Stimulated activated CD4-positive, alpha-beta T cell treated with anti-CD3 and anti-CD28 coated beads, Interleukin-2, amount 100 ng/mL, for 4 hours (primary cell): Measurements from ENCODE around the gene SHCBP1.
"Not testable (repeated sequence)": the region's sequence is repeated elsewhere in the genome, so short reads cannot be mapped to it uniquely, and the experiment has no call there.

ENCODE experiments used
- DNase-seq: peaks from one replicate; pipeline ENCODE4 v3.0.0-alpha.2; 2020; ENCODE audit warnings: low read depth

Gene SHCBP1, protein sequence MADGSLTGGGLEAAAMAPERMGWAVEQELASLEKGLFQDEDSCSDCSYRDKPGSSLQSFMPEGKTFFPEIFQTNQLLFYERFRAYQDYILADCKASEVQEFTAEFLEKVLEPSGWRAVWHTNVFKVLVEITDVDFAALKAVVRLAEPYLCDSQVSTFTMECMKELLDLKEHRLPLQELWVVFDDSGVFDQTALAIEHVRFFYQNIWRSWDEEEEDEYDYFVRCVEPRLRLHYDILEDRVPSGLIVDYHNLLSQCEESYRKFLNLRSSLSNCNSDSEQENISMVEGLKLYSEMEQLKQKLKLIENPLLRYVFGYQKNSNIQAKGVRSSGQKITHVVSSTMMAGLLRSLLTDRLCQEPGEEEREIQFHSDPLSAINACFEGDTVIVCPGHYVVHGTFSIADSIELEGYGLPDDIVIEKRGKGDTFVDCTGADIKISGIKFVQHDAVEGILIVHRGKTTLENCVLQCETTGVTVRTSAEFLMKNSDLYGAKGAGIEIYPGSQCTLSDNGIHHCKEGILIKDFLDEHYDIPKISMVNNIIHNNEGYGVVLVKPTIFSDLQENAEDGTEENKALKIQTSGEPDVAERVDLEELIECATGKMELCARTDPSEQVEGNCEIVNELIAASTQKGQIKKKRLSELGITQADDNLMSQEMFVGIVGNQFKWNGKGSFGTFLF

DNA sequence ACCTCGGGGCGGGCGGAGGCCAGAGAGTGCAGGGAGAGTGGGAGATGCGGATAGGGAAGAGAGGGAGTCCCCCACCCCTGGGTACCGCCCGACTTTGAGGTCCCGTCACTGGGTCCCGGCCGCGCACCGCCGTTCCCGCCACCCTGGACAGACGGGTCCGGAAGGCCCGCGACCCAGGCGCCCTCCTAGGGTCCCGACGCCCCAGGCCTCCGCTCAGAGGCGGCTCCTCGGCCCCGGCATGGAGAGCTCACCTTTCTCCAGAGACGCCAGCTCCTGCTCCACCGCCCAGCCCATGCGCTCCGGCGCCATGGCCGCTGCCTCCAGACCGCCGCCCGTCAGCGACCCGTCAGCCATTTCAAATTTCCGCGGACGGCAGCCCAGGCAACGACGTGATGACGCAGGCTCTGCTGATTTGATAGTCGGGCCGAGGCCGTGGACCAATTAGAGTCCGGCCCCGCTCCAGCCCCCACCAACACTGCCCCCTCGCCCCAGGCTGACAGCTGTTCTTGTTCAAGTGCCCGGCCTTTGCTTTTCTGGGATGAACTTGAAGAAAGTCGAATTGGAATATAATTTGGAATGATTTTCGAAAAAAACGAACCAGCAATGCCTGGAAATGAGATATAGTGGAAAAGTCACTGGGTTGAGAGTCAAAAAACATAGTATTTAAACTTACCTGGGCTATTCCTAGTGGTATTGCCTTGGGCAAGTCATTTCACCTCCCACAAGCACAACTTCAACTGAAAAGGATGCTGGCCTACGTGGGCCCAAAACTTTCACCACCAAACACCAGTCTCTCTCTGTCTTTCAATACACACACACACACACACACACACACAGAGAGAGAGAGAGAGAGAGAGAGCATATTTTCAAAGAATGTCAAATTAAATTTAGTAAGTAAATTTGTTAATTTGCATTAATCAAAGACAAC lies at the start of gene SHCBP1:
Gene SHCBP1 (minus strand): TSS at position 374 of the 928 bp plus-strand sequence. CDS start 20 bp downstream, at position 354.
- peak; percentile 26 for DNase-seq

DNA sequence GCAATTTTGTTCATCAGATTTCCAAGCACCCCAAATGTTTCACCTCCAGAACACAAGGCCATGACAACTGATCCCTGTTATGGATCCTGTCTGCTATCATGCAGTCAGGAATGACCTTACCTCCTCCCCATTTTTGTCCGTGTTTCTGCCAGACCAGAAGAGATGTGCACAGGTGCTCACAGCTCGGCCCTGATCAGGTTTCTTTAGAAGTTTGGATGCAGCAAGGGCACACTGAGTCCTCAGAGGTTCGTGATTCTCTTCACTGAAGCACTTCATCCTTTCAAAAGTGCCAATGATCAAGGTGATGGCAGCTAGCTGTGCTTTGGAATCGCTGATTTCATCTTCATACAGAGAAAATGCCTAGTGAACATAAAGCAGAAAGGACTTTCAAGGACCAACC lies 40.9 kb upstream of the SHCBP1 start:
- no peak for DNase-seq

DNA sequence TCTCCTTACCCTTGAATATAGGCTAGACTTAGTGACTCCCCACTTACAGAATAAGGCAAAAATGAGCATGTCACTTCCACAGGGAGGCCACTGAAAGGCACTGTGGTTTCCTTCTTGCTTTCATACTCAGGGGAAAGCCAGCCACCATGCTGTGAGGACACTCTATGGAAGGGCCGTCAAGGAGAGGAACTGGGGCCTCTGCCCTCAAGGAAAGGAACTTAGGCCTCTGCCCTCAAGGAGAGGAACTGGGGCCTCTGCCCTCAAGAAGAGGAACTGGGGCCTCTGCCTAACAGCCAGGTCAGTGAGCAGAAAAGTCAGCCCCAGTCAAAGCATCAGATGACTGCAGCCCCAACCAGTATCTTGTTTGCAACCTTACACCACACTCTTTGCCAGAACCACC lies 37.7 kb upstream of the SHCBP1 start:
- DNase-seq = no peak

DNA sequence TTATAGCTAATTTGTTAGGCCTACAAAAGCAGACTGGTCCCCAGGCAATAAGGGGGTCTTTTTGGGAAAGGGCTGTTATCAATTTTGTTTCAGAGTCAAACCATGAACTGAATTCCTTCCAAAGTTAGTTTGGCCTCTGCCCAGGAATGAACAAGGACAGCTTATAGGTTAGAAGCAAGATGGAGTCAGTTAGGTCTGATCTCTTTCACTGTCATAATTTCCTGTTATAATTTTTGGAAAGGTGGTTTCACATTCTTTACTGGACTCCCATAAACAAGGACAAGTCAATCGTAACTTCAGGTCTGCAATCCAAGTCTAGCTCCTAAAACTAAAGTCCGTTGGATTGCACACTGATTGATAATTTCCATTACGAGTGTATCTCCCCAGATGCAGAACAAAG lies 30.1 kb upstream of the SHCBP1 start:
- no peak for DNase-seq

DNA sequence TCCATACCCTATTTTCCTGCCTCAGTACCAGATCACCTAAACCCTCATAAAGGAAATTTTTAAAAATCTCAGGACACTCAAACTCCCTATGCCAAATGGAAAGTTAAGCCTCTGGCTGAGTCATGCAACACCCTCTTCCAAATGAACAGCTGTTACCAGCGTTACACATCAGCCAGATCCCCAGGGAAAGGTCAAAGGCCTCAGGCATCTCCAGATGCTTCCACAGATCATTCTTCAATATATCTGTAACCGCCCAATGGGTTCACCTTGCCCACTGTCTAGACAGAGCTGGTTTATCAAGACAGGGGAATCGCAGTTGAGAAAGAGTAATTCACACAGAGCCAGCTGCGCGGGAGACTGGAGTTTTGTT lies 29.1 kb upstream of the SHCBP1 start:
- no peak for DNase-seq

DNA sequence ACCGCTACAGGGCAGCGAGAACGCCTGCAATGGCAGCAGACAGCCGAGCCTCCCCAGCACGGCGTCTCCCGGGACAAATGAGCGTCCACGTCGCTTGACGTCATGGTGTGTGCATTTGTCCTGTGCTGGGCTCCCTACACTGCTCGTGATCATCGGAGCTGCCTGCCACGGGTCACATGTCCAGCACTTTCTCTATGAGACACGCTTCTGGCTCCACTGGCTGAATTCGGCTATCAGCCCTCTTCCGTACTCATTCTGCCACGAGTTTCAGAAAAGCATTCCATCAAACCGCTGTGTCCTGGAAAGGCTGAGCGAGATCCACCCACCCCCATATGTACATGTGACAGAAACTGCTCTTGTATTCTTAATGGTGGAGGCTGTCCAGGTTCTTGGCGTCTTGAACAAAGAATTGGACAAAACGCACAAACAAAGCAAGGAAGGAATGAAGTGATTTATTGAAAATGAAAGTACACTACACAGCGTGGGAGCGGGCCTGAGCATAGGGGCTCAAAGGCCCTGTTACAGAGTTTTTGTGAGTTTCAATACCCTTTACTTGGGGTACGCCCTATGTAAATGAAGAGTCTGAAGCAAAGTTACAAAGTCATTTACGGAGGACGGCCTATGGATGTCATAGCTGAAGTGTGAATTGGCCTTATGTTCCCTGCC lies 28.5 kb upstream of the SHCBP1 start:
- DNase-seq = no peak

DNA sequence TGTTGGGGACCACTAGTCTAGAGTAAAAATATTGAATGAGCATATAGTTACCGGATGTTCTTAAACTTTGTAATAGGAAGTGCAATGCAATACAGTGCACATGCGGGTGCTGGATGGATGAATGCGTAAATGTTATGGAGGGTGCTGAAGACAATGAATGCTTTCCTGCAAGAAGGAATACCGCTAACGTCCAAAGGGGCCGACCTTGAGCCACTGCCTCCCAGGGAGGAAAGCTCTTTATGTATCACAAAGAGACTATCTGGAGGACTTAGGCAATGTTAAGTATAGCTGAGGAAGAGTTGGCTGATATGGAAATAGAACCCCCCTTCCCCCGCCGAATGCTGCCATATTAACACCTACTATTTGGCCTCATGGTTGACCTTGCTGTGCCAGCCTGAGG lies 27.5 kb upstream of the SHCBP1 start:
- no peak for DNase-seq

DNA sequence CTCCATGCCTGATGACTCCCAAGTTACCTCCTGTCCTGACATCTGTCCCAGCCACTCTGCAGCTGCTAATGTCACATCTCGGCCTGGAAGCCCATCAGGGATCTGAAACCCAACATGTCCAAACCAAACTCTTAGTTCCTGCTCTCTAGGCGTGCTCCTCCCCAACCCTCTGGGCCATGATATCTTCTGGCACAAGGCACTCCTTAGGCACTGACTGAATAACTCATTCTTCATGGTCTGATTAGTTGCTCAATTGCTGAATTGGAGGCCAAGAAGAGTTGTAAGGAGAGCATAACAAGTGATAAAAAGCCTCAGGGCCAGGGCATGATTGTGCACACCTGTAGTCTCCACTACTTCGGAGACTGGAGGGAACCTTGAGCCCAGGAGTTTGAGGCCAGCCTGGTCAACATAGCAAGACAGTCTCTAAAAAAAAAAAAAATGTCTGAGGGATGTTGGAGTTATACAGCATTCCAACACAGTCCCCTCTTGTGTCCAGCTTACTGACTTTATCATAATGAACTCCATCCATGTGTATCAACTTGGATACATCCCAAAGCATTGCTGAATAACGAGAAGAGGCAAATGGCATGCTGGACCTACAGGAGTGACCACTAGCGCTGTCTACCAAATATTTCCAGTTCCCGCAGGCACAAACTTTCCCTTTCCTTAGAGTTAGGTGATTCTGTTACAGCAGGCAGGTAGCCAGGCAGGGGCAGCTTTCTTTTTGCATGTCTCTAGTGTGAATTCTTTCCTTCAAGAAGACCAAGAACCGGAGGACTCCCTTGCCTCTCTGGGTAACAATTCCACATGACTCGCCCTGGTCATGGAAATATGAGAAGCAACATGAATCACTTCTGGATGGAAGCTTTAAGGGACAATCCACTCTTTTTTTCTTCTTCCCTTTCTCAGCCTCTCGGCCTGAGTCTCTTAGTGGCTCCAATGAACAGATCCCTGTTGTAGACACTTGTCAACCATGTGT lies 18.1 kb upstream of the SHCBP1 start:
- DNase-seq = no peak

DNA sequence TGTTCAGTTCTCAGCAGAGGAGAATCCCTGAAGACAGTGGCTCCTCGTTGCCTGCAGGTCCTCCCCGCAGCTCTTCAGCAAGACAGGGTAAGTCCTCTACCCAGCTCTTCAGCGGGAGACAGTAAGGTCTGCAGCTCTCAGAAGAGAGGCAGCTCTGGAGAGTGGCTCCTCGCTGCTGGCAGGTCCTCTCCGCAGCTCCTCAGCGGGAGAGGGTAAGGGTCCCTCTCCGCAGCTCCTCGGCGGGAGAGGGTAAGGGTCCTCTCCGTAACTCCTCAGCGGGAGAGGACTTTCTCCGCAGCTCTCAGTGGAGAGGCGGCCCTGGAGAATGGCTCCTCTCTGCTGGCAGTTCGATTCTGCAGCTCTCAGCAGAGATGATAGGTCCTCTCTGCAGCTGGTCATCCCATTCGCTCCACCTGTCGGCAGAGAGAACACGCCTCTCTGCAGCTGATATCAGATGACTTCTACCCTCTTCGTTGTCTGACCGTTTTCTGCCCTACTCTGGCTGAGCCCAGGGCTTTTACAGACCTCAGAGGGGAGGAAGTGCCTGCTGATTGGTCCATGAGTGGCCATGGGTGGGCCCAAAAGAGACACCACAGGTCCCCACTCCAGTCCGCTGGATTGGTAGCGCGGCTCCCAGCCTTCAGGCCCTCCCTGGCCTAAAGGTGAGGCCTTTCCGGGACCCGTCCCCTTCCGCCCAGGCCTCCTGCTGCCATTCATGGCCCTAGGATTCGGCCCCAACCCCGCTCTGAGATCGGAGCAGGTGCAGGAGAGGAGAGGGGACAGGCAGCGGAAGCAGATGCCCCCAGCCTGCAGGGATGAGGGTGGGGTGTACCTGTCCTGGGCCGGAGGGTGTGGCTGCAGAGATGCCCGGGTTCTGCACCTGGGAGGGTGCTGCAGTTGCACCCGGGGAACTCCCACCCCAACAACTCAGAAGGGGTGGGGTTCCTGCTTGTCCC lies 11.9 kb upstream of the SHCBP1 start:
- DNase-seq = no peak

DNA sequence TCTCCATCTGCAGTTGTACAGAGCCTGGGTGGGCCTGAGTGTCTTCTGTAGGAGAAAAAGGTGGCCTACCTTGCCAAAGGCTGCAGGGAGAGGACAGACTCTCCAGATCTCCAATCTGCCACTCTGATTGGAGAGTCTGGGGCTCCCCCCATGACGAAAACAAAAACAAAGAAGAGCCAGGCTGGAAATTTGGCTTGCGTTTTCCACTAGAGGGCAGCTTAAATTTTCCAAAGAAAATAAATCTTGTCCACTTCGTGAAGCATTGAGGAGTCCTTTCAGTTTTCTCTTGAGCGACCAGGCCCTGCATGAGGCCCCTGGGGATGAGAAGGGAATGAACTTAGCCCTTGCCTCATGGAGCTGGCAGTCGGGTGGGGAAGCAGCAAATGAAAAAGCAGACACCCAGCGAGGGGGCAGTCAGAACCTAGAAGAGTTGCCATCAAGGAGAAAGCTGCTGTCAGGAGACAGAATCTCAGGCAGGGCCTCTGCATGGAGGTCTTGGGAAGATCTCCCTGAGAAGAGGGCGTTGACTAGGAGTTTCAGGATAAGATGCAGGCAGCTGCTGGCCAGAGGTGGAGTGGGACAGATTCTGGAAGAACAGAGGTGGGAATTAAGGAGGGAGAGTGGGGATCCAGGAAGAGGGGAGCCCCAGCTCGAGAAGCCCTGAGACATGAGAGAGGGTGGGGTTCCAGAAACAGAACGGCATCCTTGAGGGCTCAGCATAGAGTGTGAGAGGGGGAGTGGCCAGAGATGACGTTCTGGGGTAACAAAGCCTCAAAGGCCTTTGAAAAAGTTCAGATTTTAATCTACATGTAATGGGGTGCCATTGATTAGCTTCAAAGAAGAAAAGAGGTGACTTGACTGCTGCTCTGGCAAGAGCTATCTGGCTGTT lies 8.4 kb upstream of the SHCBP1 start:
- no peak for DNase-seq

DNA sequence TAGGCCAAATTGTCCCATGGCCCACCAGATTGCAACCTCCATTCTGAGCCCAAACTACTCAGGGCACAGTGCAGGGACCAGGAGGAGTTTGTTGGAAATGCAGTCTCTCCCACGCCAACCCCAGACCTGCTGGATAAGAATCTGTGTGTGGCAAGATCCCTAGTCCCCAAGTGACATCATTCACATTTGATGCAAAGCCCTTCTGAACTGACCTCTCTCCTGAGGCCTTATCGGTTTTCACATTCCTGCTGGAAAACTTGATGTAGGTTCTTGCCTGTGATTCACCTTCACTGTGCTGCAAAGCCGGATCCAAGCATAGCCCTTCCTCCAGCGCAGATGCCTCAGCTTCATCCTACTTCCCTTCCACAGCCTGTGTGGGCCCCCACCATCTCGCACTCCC lies 6.6 kb upstream of the SHCBP1 start:
- DNase-seq = no peak

DNA sequence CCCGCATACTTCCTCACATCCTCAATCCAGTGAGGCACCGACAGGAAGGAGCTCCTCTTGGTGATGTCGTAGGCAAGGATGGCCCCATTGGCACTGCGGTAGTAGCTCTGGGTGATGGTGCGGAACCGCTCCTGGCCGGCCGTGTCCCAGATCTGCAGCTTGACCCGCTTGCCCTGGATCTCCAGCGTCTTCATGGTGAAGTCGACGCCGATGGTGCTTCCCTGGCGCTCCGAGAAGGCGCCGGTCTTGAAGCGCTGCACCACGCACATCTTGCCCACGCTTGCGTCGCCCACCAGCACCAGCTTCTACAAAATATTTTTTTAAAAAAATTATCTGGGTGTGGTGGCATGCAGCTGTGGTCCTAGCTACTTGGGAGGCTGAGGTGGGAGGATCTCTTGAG lies 5.5 kb upstream of the SHCBP1 start:
- DNase-seq = not testable (repeated sequence)

DNA sequence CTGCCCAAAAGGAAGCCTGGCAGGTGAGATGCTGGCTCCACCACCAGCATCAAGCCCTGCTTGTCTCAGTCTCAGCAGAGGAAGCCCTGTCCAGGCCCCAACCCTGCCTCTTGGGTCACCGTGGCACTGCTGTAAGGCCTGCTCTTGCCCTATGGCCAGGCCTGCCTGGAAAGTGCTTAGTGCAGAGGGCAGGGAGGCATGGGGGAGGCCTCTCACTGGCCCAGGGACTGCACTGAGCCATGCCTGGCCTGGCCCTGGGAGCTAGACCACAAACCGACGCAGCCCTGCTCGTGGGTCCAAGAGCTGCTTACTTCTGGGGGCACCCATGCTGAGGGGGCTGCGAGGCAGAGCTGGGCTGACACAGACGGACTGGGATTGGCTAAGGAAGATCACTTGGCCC lies 3.7 kb upstream of the SHCBP1 start:
- DNase-seq = not testable (repeated sequence)

DNA sequence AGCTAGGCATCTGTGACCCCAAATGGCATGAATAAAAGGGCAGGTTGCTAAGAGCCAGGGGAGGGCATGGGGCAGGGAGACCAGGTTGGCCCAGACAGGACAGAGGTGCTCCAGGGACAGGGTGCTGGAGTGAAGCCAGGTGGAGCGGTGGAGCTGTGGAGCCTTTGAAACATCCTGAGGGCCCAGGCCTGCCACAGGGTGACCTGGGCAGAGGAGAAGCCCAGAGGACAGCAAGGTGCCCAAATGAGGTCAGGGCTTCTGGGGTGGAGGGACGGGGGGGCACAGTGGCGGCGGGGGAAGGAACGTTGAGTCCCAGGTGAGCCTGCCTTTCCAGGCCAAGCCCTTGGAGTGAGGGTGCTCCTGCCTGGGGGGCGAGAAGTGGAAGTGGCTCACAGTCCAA lies 2.5 kb upstream of the SHCBP1 start:
- DNase-seq = not testable (repeated sequence)

DNA sequence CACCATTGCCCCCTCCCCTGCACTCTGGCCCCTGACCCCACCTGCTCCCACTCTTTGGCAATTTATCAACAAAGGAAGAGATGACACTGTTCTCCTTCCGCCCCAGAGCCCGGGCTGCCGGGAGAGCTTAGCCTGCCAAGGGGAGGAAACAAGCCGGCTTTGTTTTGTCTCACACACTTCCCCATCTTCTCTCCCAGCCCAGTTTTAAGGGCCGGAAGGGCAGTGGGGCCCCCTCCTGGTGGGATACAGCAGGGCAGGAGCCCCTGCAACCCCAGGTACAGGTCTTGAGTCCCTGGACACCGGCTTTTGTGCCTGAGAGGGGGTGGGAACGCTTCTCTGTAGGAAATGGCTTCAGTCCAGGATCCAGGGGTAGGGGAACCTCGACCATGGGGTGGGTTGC lies 2.1 kb upstream of the SHCBP1 start:
- not testable (repeated sequence) for DNase-seq

DNA sequence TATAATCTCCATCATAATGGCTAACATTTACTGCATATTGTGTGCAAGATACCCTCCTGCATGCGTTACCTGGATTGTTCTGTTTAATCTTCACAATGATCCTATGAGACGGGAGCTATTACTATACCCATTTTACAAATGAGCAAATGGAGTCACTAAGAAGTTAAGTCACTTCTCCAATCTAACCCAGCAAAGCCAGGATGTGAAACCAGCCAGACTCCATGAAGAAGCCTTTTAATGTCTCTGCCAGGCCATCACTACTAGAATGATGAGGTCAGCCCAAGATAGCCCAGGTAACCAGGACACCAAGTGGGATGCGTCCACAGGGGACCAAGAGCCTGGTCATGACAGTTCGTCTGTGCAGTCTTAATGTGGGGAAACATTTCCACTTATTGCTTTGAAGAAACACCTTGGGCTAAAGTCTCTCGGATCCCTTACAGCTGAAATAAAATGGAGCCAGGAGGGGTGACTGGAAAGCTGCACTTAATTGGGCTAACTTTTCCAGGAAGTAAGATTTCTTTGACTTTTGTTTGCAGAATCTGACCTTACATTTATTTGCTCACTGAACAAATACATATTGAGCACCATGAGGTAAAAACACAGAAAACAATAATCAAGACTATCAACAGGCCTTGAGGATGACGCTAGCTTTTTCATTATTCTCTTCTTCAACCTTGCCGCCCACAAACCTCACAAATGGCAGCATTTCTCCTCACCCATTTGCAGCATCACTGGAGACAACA lies 926 bp upstream of the SHCBP1 start:
- no peak for DNase-seq

DNA sequence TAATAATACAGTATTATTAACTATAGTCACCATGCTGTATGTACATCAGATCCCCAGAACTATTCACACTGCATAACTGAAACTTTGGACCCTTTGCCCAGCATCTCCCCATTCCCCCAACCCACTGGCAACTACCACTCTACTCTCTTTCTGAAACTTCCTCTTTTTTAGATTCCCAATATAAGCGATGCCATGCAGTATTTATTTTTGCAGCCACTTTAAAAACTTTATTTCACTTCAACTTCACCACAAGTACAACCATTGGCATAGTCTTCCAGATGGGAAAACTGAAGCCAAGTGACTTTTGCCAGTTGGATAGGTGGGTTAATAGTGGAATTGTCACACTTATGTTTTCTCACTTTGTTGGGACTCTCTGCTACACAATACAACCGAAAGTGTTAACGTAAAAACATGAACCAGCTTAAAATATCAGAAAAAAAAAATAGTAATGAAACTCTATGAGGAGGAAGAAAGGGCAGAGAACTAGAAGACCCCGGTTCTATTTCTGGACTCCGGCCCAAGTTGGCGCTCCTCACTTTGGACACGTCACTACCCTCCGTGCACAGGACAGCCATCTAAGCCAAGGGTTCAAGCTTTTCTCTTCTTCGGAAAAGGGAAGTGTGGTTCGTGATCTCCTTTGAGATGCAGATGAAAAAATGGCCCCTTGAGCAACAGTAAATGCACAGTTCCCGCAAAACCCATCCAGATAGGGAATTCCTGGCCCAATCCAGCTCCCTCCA lies 743 bp downstream of the SHCBP1 start:
- no peak for DNase-seq
